Transverse colon (tissue), 4 donors: ENCODE measurements around the gene RCCD1.

Experiments
- CTCF ChIP-seq, 5 experiments: fragments of 200-600 bp in 3 of 5; fragments of 450-650 bp in 2 of 5; sonication (generic) in 3 of 5; IDR thresholded peaks; 1 replicate in 2 of 5; 2 replicates in 3 of 5; pipeline ENCODE4 v1.5.1; 2016 to 2017; ENCODE audit warnings: antibody characterized with exemption in 5 of 5, inconsistent platforms in 3 of 5, mild to moderate bottlenecking in 2 of 5, moderate library complexity in 1 of 5
- EP300 ChIP-seq: sonication (generic); formaldehyde crosslinking; IDR thresholded peaks from one replicate; pipeline ENCODE4 v1.6.1; 2017; ENCODE audit warnings: antibody characterized with exemption, low read depth
- POLR2A ChIP-seq: fragments of 450-650 bp; IDR thresholded peaks from one replicate; pipeline ENCODE4 v1.6.1; 2016; ENCODE audit warnings: antibody characterized with exemption, mild to moderate bottlenecking, moderate library complexity
- POLR2AphosphoS5 ChIP-seq, 3 donors: sonication (generic); formaldehyde crosslinking; IDR thresholded peaks; one replicate each; pipeline ENCODE4 v1.6.1; 2016; ENCODE audit warnings: antibody characterized with exemption in 3 of 3

- TF ChIP-seq CTCF (IDR thresholded peaks at IDR 0.05) (no peak), POLR2AphosphoS5 (IDR thresholded peaks at IDR 0.05) (no peak), EP300 (no peak), POLR2A (no peak)
Observed at GRCh38 chr15:90931575-90931827, 23.2 kb upstream of the RCCD1 start.
